Hematopoietic multipotent progenitor cell treated with erythropoietin and hydrocortisone succinate and interleukin-3 and kit ligand, for 4 days (in vitro differentiated cells): ENCODE measurements around the gene DIS3L2.
"Not testable (repeated sequence)": the region's sequence is repeated elsewhere in the genome, so short reads cannot be mapped to it uniquely, and the experiment has no call there.

Experiments
- DNase-seq: peaks from one replicate; pipeline ENCODE4 v3.0.0-alpha.2; 2015

Gene DIS3L2

GRCh38 chr2:232361646-232362045 lies 400.1 kb downstream of the DIS3L2 start:
- DNase-seq: no peak

GRCh38 chr2:232362174-232362900 lies 400.8 kb downstream of the DIS3L2 start:
- no peak for DNase-seq

GRCh38 chr2:232363064-232363783 lies 401.7 kb downstream of the DIS3L2 start:
- DNase-seq: not testable (repeated sequence)

GRCh38 chr2:232363784-232364615 lies 402.5 kb downstream of the DIS3L2 start:
- DNase-seq: peak; percentile 58

- peak; percentile 43 for DNase-seq
These were observed 403.5 kb downstream of the DIS3L2 start for GRCh38 chr2:232364806-232365594.

- DNase-seq: peak; percentile 68
These were observed 404.3 kb downstream of the DIS3L2 start for GRCh38 chr2:232365621-232366321.

GRCh38 chr2:232366461-232366860 lies 404.9 kb downstream of the DIS3L2 start:
- DNase-seq: not testable (repeated sequence)

GRCh38 chr2:232367016-232367415 lies 405.5 kb downstream of the DIS3L2 start:
- no peak for DNase-seq

GRCh38 chr2:232367591-232368233 lies 406.2 kb downstream of the DIS3L2 start:
- DNase-seq: no peak

- DNase-seq: no peak
These were observed 406.8 kb downstream of the DIS3L2 start for GRCh38 chr2:232368311-232368731.

GRCh38 chr2:232369126-232369951 lies 407.8 kb downstream of the DIS3L2 start:
- no peak for DNase-seq

GRCh38 chr2:232370007-232370406 lies 408.5 kb downstream of the DIS3L2 start:
- not testable (repeated sequence) for DNase-seq

- no peak for DNase-seq
These were observed 411.0 kb downstream of the DIS3L2 start for GRCh38 chr2:232372231-232373208.

- no peak for DNase-seq
These were observed 412.8 kb downstream of the DIS3L2 start for GRCh38 chr2:232374356-232374755.

- no peak for DNase-seq
These were observed 413.7 kb downstream of the DIS3L2 start for GRCh38 chr2:232375164-232375563.

GRCh38 chr2:232376260-232376659 lies 414.7 kb downstream of the DIS3L2 start:
- DNase-seq: no peak

- DNase-seq: no peak
These were observed 415.2 kb downstream of the DIS3L2 start for GRCh38 chr2:232376713-232377112.

GRCh38 chr2:232377319-232377718 lies 415.8 kb downstream of the DIS3L2 start:
- no peak for DNase-seq
